Measurements from ENCODE around the gene TSPO.

Gene TSPO

GRCh38 chr22:43179911-43180195 is 28.5 kb downstream of the TSPO start:
- no peak for DNase-seq

- no peak for DNase-seq
These were observed 29.3 kb downstream of the TSPO start for GRCh38 chr22:43180670-43181069.

DNA sequence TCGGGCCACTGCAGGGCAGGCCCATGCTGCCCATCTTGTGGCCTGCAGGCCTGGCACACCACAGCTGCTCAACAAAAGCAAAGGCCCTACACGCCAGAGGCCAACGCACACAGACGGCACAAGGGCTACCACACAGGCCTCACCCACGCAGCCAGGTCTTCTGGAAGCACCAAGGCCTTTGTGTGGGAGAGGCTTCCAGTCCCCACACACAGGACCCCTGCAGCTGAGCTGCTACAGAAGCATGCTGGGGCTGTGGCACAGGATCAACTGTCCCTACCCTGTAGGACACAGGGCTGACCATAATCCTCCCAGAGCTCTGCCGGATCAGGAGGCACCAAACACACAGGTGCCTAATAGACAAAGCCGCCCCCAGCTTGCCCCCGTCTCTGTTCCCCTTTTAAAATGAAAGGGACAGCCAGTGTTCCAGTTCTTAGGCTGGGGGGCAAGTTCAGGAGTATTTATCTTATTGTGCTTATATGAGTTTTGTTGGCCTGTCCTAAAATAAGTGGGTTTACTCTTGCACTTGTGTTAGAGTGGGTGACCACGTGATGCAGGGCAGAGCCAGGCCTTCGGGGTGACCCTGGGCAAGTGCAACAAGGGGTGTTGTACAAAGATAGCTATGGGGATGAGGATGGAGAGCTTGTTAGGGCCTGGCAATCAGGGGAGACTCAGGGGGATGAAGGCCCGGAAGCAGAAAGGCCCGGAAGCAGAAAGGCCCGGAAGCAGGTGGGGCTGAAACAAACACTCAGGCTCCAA is 30.1 kb downstream of the TSPO start:
- DNase-seq = no peak

- no peak for DNase-seq
These were observed 30.8 kb downstream of the TSPO start for GRCh38 chr22:43182118-43182517.

DNA sequence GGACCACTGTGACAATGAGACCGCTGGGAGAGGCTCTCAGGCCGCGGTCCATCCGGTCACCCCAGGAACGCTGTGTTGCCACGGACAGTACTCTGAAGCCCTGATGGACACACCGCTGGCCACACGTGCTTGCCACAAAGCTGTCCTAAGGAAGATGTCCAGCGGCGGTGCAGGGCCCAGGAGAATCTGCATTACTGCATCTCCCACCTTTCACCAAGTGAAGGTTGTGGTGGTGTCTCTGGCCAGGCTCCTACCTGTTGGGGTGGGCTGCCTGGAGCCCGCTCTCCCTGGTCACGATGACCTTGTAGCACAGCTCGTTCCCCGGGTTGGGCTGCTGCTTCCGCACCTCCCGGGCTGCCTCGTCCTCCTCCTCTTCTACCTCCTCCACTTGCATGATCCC is 31.4 kb downstream of the TSPO start:
- no peak for DNase-seq

DNA sequence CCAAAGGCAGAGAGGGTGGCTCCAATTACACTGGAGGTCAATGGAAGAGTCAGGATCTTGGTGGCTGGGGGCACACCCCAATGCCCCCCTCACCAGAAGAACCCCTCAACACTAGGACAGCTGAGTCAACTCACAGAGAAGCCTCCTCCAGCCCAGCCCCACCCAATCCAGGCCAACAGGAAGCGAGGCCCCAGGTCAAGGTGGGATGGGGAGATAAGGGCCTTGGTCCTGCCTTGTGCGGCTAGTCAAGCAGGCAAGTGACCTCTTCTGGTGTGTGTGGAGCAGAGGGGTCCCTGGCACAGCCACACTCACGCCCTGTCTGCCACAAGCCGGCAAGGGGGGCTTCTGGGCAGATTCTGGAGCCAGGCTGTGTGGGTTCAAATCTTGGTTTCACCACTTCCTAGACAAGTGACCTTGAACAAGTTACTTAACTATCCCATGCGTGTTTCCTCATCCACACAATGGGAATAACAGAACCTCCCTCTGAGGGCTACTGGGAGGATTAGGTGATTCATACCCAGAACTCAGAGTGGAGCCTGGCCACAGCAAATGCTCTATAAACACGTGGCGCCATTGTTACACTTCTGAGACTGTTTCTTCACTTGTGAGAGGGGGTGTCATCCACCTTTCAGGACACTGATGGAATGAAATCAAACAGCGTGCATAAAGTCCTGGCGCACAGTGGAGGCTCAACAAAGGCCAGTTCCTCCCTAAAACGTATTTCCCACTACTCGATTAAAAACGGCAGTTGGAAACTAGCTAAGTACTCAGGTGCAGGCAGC is 32.3 kb downstream of the TSPO start:
- no peak for DNase-seq

DNA sequence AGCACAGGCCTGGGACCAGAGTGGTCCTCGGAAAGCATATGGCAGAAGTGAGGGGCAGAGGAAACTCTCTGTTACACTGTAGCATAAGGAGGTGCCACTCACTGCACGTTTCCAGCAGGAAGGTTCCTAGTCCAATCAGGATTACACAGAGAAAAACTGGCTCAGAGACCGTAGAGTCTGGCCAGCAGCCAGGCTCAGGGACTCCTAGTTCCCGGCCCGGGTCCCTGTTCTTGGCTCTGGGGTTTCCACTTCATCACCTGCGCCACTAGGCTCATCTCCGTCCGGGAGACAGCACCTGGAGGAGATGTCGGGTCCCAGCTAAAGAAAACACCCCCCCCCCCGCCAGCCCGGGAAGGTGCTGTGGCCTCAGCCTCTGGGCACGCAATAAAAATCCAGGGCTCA is 34.5 kb downstream of the TSPO start:
- no peak for DNase-seq

GRCh38 chr22:43186272-43187170 is 35.2 kb downstream of the TSPO start, which contains the start of gene TTLL12:
Gene TTLL12, minus strand, starts transcription at chr22:43187134. Its CDS starts 65 bp downstream, at chr22:43187069.
- peak; percentile 62 for DNase-seq

- peak; percentile 97 for DNase-seq
These were observed 36.1 kb downstream of the TSPO start for GRCh38 chr22:43187171-43188099.

- no peak for DNase-seq
These were observed 37.6 kb downstream of the TSPO start for GRCh38 chr22:43188829-43189545.

- no peak for DNase-seq
These were observed 40.5 kb downstream of the TSPO start for GRCh38 chr22:43191831-43192230.

- no peak for DNase-seq
These were observed 46.0 kb downstream of the TSPO start for GRCh38 chr22:43197271-43197941.

DNA sequence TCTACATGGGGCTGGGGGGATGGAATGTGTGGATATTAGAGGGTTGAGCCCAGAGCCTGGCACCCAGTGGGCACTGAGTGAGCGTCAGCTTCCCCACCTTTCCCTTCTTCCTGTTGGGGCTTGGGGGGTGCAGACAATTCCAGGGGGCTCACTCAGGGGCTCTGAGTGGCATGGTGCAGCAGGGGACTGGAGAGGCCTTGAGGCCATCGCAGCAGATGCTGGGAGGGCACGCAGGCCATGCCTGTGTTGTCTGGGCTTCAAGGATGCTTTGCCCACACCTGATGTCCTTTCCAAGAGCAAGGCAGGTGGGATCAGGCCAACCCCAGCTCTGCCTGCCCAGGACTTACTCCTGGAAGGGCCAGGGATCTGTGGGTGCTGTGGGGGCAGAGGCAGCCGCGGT is 46.8 kb downstream of the TSPO start:
- DNase-seq = no peak

DNA sequence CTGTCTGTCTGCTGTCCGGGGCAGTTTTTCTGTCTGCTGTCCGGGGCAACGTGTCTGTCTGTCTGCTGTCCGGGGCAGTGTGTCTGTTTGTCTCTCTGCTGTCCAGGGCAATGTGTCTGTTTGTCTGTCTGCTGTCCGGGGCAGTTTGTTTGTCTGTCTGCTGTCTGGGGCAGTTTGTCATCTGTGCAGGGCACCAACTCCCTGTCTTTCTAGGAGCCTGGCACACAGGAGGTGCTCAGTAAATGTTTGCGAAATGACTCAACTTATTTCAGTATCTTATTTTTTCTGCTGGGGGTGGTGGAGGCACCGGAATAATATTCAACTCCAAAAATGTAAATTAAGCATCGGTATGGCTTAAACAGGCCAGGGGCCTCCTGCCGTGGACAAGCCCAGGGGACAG is 47.6 kb downstream of the TSPO start:
- no peak for DNase-seq

GRCh38 chr22:43199541-43199940 is 48.2 kb downstream of the TSPO start:
- no peak for DNase-seq

GRCh38 chr22:43200031-43200430 is 48.7 kb downstream of the TSPO start:
- no peak for DNase-seq

DNA sequence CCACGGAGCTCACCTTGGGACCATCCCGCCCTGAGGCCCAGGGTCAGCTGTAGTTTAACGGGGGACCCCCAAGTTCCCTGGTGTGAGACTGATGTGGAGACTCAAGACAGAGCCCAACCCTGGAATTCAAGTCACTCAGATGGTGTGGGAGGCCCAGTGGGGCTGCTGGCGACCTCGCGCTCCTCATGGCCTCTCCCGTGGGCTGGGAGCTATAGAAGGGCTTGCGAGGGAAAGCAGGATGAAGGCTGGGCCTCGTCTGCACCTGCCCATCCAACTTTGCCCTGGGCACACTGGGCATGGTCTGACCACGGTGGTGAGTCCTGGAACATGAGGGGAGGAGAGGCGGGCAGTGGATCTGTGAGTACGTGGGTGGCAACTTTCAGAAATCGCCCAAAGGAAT is 49.2 kb downstream of the TSPO start:
- DNase-seq = no peak

DNA sequence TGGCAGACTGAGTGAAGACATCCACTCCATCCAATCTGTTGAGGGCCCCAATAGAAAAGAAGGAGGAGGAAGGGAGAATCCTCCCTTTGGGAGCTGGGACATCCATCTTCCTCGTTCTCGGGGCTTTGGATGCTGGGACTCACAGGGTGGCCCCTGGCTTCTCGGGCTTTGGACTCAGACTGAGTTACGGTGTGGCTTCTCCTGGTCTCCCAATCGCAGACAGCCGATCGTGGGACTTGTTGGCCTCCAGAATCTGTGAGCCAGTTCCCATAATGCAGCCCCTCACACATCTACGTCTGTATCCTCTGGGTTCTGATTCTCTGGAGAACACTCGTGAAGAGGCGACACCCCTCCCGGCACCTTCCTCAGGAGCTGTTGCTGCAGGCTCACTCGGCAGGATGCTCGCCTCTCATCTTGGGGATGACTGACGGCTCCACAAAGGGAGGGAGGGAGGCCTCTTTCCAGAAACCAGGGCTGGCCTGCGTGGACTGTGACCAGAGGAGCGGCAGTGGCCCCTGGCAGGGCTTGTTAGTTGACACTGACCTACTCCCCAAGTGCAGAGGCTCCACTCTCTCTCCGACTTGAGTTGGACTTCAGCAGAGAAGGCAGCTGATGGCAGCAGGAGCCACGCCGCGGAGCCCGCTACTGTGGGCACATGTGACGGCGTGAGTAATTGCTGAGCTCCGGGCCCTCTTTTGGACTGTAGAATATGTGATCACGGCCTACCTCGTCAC is 50.3 kb downstream of the TSPO start:
- DNase-seq = no peak

- no peak for DNase-seq
These were observed 51.0 kb downstream of the TSPO start for GRCh38 chr22:43202326-43202725.

DNA sequence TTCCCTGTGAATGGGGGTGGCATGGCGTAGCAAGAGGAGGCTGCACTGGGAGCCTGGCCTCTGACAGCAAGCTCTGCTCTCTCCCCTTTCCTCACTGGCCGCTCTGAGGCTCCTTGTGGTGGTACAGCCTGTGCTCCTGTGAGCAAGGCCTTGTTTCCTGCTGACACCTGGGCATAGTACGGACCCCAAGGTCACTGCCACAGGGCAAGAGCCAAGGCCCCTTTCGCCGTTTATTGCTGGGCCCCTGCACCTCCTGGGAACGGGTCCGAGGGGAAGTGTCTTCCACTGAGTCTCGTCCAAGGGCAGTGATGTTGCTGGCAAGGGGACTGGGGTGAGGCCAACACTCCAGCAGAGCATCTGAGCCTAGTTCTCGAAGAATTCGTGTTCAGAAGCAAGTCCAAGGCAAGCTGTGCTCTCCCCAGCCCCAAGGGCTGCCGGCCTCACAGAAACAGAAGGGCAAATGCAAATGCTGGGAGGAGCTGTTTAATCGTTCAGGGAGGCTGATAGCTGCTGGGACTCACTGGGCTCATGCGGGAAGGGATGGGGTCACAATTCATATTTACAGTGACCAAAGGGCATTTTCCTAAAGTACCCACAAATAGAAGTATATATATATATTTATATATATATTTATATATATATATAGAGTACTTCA is 51.5 kb downstream of the TSPO start:
- no peak for DNase-seq
